Transverse colon (tissue), 3 donors: Measurements from ENCODE around the gene SMYD3.

Source experiments
- EP300 ChIP-seq: sonication (generic); formaldehyde crosslinking; IDR thresholded peaks from one replicate; pipeline ENCODE4 v1.6.1; 2017; ENCODE audit warnings: antibody characterized with exemption, low read depth
- TF ChIP-seq, protein P1 (sequence below), 5 experiments: fragments of 200-600 bp in 3 of 5; fragments of 450-650 bp in 2 of 5; sonication (generic) in 3 of 5; IDR thresholded peaks; 1 replicate in 2 of 5; 2 replicates in 3 of 5; pipeline ENCODE4 v1.5.1; 2016 to 2017; ENCODE audit warnings: antibody characterized with exemption in 5 of 5, inconsistent platforms in 3 of 5, mild to moderate bottlenecking in 2 of 5, moderate library complexity in 1 of 5

DNA sequence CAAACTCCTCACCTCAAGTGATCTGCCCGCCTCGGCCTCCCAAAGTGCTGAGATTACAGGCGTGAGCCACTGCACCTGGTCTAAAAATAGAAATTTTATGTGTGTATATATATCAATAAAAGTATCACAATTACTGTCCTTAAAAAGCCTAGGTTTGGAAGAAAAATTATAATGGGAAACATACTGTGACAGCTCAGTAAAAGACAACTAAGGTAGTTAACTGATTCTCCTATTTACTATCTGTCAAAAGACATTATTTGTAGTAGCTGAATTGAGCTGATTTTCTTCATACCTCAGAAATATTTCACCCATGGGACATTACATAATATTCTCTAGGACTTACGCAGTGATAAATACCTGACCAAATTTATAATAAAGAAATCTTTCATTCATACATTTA is 122.5 kb downstream of the SMYD3 start:
- TF ChIP-seq, protein P1, sequence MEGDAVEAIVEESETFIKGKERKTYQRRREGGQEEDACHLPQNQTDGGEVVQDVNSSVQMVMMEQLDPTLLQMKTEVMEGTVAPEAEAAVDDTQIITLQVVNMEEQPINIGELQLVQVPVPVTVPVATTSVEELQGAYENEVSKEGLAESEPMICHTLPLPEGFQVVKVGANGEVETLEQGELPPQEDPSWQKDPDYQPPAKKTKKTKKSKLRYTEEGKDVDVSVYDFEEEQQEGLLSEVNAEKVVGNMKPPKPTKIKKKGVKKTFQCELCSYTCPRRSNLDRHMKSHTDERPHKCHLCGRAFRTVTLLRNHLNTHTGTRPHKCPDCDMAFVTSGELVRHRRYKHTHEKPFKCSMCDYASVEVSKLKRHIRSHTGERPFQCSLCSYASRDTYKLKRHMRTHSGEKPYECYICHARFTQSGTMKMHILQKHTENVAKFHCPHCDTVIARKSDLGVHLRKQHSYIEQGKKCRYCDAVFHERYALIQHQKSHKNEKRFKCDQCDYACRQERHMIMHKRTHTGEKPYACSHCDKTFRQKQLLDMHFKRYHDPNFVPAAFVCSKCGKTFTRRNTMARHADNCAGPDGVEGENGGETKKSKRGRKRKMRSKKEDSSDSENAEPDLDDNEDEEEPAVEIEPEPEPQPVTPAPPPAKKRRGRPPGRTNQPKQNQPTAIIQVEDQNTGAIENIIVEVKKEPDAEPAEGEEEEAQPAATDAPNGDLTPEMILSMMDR (IDR thresholded peaks at IDR 0.05), result no peak
- TF ChIP-seq EP300, result no peak
